ENCODE data around the gene SLC25A30.

The SLC25A30 gene

GRCh38 chr13:45417790-45418534 is at the start of gene SLC25A30:
SLC25A30 (minus strand) TSS chr13:45418373; CDS start chr13:45411425, 6,948 bp downstream.
- H3K36me3 ChIP-seq (ENCODE audit: control insufficient read depth, insufficient read depth, low read length), result no peaks in the 10 kb centered on the region
- H3K4me1 ChIP-seq (ENCODE audit: control insufficient read depth, insufficient read depth, low read length), result no peaks in the 10 kb centered on the region
- H3K9ac ChIP-seq (ENCODE audit: low read depth, low read length), result peak within 1 kb of the TSS; percentile 54
- peak within 1 kb of the TSS; percentile 62 for H3K27ac ChIP-seq (ENCODE audit: low read depth, low read length)
- H3K27me3 ChIP-seq (ENCODE audit: control insufficient read depth, insufficient read depth, low read length), result peaks cover 9% of the 10 kb centered on the region
- peak within 1 kb of the TSS; percentile 84 for H3K4me3 ChIP-seq (ENCODE audit: low read depth, low read length)
- H3K9me3 ChIP-seq (ENCODE audit: control insufficient read depth, insufficient read depth, low read length), result no peaks in the 10 kb centered on the region

- no peaks in the 10 kb centered on the region for H3K9me3 ChIP-seq (ENCODE audit: control insufficient read depth, insufficient read depth, low read length)
- H3K4me1 ChIP-seq (ENCODE audit: control insufficient read depth, insufficient read depth, low read length), result 0 out of 2 replicates have a peak, but pooled peaks cover 6% of the 10 kb centered on the region
- H3K27me3 ChIP-seq (ENCODE audit: control insufficient read depth, insufficient read depth, low read length), result 0 out of 2 replicates have a peak, but pooled peaks cover 1% of the 10 kb centered on the region
- H3K4me3 ChIP-seq (ENCODE audit: low read depth, low read length), result no peak overlapping the region
- no peak overlapping the region for H3K9ac ChIP-seq (ENCODE audit: low read depth, low read length)
- H3K27ac ChIP-seq (ENCODE audit: low read depth, low read length), result no peak overlapping the region
- H3K36me3 ChIP-seq (ENCODE audit: control insufficient read depth, insufficient read depth, low read length), result peaks cover 7% of the 10 kb centered on the region; the same call in 1 of the 2 replicates
Measured at GRCh38 chr13:45466359-45466758, 48.2 kb upstream of the SLC25A30 start.

- H3K36me3 ChIP-seq (ENCODE audit: control insufficient read depth, insufficient read depth, low read length), result peaks cover 7% of the 10 kb centered on the region; the same call in 1 of the 2 replicates
- peak within 1 kb of the TSS; percentile 99 for H3K4me3 ChIP-seq (ENCODE audit: low read depth, low read length)
- no peaks in the 10 kb centered on the region for H3K9me3 ChIP-seq (ENCODE audit: control insufficient read depth, insufficient read depth, low read length)
- peaks cover 4% of the 10 kb centered on the region; the same call in 1 of the 2 replicates for H3K27me3 ChIP-seq (ENCODE audit: control insufficient read depth, insufficient read depth, low read length)
- 0 out of 2 replicates have a peak, but pooled peaks cover 6% of the 10 kb centered on the region for H3K4me1 ChIP-seq (ENCODE audit: control insufficient read depth, insufficient read depth, low read length)
- H3K9ac ChIP-seq (ENCODE audit: low read depth, low read length), result peak within 1 kb of the TSS; percentile 93
- peak within 1 kb of the TSS; percentile 95 for H3K27ac ChIP-seq (ENCODE audit: low read depth, low read length)
Measured at GRCh38 chr13:45464687-45465453, 46.7 kb upstream of the SLC25A30 start, which contains the start of gene COG3. COG3 (plus strand) TSS chr13:45464939; CDS start chr13:45465037, 98 bp downstream.

GRCh38 chr13:45464141-45464686 is 46.0 kb upstream of the SLC25A30 start:
- Histone ChIP-seq H3K27ac (ENCODE audit: low read depth, low read length) (peak overlapping the region; percentile 95), H3K27me3 (ENCODE audit: control insufficient read depth, insufficient read depth, low read length) (peaks cover 4% of the 10 kb centered on the region; the same call in 1 of the 2 replicates), H3K9me3 (ENCODE audit: control insufficient read depth, insufficient read depth, low read length) (no peaks in the 10 kb centered on the region), H3K36me3 (ENCODE audit: control insufficient read depth, insufficient read depth, low read length) (peaks cover 7% of the 10 kb centered on the region; the same call in 1 of the 2 replicates), H3K9ac (ENCODE audit: low read depth, low read length) (peak overlapping the region; percentile 93; the same call in 1 of the 2 replicates), H3K4me3 (ENCODE audit: low read depth, low read length) (peak overlapping the region; percentile 99), H3K4me1 (ENCODE audit: control insufficient read depth, insufficient read depth, low read length) (0 out of 2 replicates have a peak, but pooled peaks cover 6% of the 10 kb centered on the region)

- Histone ChIP-seq H3K27me3 (ENCODE audit: control insufficient read depth, insufficient read depth, low read length) (peaks cover 3% of the 10 kb centered on the region; the same call in 1 of the 2 replicates), H3K9me3 (ENCODE audit: control insufficient read depth, insufficient read depth, low read length) (no peaks in the 10 kb centered on the region), H3K27ac (ENCODE audit: low read depth, low read length) (no peak overlapping the region), H3K4me1 (ENCODE audit: control insufficient read depth, insufficient read depth, low read length) (no peaks in the 10 kb centered on the region; the same call in 1 of the 2 replicates), H3K36me3 (ENCODE audit: control insufficient read depth, insufficient read depth, low read length) (no peaks in the 10 kb centered on the region), H3K9ac (ENCODE audit: low read depth, low read length) (no peak overlapping the region), H3K4me3 (ENCODE audit: low read depth, low read length) (no peak overlapping the region)
Measured at GRCh38 chr13:45456196-45456972, 38.2 kb upstream of the SLC25A30 start.

GRCh38 chr13:45454204-45454603 is 36.0 kb upstream of the SLC25A30 start:
- H3K4me3 ChIP-seq (ENCODE audit: low read depth, low read length), result no peak overlapping the region
- H3K9ac ChIP-seq (ENCODE audit: low read depth, low read length), result no peak overlapping the region
- no peaks in the 10 kb centered on the region for H3K9me3 ChIP-seq (ENCODE audit: control insufficient read depth, insufficient read depth, low read length)
- no peaks in the 10 kb centered on the region for H3K27me3 ChIP-seq (ENCODE audit: control insufficient read depth, insufficient read depth, low read length)
- no peaks in the 10 kb centered on the region for H3K36me3 ChIP-seq (ENCODE audit: control insufficient read depth, insufficient read depth, low read length)
- H3K4me1 ChIP-seq (ENCODE audit: control insufficient read depth, insufficient read depth, low read length), result no peaks in the 10 kb centered on the region; the same call in 1 of the 2 replicates
- H3K27ac ChIP-seq (ENCODE audit: low read depth, low read length), result no peak overlapping the region

GRCh38 chr13:45451282-45451681 is 33.1 kb upstream of the SLC25A30 start:
- Histone ChIP-seq H3K27ac (ENCODE audit: low read depth, low read length) (no peak overlapping the region), H3K27me3 (ENCODE audit: control insufficient read depth, insufficient read depth, low read length) (no peaks in the 10 kb centered on the region), H3K9me3 (ENCODE audit: control insufficient read depth, insufficient read depth, low read length) (no peaks in the 10 kb centered on the region), H3K9ac (ENCODE audit: low read depth, low read length) (no peak overlapping the region), H3K4me3 (ENCODE audit: low read depth, low read length) (no peak overlapping the region), H3K4me1 (ENCODE audit: control insufficient read depth, insufficient read depth, low read length) (peaks cover 6% of the 10 kb centered on the region), H3K36me3 (ENCODE audit: control insufficient read depth, insufficient read depth, low read length) (no peaks in the 10 kb centered on the region)

GRCh38 chr13:45448965-45449559 is 30.9 kb upstream of the SLC25A30 start:
- Histone ChIP-seq H3K9me3 (ENCODE audit: control insufficient read depth, insufficient read depth, low read length) (no peaks in the 10 kb centered on the region), H3K4me1 (ENCODE audit: control insufficient read depth, insufficient read depth, low read length) (peaks cover 6% of the 10 kb centered on the region), H3K27ac (ENCODE audit: low read depth, low read length) (no peak overlapping the region), H3K27me3 (ENCODE audit: control insufficient read depth, insufficient read depth, low read length) (no peaks in the 10 kb centered on the region), H3K36me3 (ENCODE audit: control insufficient read depth, insufficient read depth, low read length) (no peaks in the 10 kb centered on the region), H3K4me3 (ENCODE audit: low read depth, low read length) (no peak overlapping the region), H3K9ac (ENCODE audit: low read depth, low read length) (no peak overlapping the region)

- peaks cover 6% of the 10 kb centered on the region for H3K4me1 ChIP-seq (ENCODE audit: control insufficient read depth, insufficient read depth, low read length)
- peak overlapping the region; percentile 17 for H3K27ac ChIP-seq (ENCODE audit: low read depth, low read length)
- H3K9me3 ChIP-seq (ENCODE audit: control insufficient read depth, insufficient read depth, low read length), result no peaks in the 10 kb centered on the region
- no peak overlapping the region for H3K9ac ChIP-seq (ENCODE audit: low read depth, low read length)
- no peaks in the 10 kb centered on the region for H3K27me3 ChIP-seq (ENCODE audit: control insufficient read depth, insufficient read depth, low read length)
- H3K4me3 ChIP-seq (ENCODE audit: low read depth, low read length), result no peak overlapping the region
- H3K36me3 ChIP-seq (ENCODE audit: control insufficient read depth, insufficient read depth, low read length), result no peaks in the 10 kb centered on the region
Measured at GRCh38 chr13:45447050-45447661, 29.0 kb upstream of the SLC25A30 start.
